B cell (primary cell): ENCODE measurements around the gene TTC28.

Source experiments
- CTCF ChIP-seq: fragments of 200-600 bp; IDR thresholded peaks from one replicate; pipeline ENCODE4 v1.8.0; 2022; ENCODE audit warnings: antibody characterized with exemption, mild to moderate bottlenecking
- EZH2 ChIP-seq: IDR thresholded peaks from 2 replicates; pipeline ENCODE4 v1.6.1; 2012; ENCODE audit warnings: borderline replicate concordance, low read depth, mild to moderate bottlenecking, moderate library complexity, low read length; ENCODE audit not compliant: insufficient read depth, poor library complexity, severe bottlenecking

DNA sequence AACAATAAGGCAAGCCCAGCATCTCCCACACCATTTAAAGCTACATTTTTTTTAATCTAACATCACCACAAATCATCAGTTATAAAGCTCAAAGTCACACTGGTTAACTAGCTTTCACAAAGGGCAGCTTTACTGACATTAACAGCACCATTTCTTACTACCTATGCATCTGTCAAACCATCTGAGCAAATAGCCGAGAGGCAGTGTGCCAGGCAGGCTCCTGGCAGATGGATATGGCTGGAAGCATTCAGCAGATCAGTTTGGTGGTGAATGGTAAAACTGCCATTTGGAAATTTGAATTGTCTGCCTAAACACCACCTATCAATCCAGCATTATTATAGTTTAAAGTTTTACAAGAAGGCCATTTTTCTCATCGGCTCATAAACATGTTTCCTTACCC is 131.2 kb downstream of the TTC28 start:
- TF ChIP-seq CTCF (no peak), EZH2 (no peak)
